Measurements from ENCODE around the gene REELD1. TPM values are rescaled to one million over a fixed set of nuclear protein-coding genes. Genes with fewer than 3 reads are reported as not detected.

Gene REELD1
- total RNA-seq (2022; extraction: Qiagen RNA extraction): 0.05 TPM in 1 of 5 replicates, not detected in the others

DNA sequence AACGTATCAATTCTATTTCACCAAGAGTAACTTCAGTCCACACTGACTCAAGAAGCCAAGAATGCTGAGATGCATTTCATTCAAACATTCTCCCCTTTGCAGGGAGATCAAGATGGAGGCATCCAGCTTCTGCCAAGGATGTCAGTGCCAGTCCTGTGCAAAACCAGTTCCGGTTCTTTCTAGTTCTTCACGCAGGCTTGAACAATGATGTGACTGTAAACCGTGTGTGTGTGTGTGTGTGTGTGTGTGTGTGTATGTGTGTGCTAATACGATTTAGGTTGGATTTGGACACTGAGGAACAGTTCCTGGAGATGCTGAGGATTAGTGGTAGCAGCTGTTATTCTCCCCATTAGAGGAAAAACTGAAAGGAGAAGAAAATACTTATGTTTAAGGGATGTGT, at the start of gene REELD1:
TSS of gene REELD1 (plus strand) at position 301 of the 400 bp plus-strand sequence. CDS start 2,415 bp downstream, outside the sequence.

DNA sequence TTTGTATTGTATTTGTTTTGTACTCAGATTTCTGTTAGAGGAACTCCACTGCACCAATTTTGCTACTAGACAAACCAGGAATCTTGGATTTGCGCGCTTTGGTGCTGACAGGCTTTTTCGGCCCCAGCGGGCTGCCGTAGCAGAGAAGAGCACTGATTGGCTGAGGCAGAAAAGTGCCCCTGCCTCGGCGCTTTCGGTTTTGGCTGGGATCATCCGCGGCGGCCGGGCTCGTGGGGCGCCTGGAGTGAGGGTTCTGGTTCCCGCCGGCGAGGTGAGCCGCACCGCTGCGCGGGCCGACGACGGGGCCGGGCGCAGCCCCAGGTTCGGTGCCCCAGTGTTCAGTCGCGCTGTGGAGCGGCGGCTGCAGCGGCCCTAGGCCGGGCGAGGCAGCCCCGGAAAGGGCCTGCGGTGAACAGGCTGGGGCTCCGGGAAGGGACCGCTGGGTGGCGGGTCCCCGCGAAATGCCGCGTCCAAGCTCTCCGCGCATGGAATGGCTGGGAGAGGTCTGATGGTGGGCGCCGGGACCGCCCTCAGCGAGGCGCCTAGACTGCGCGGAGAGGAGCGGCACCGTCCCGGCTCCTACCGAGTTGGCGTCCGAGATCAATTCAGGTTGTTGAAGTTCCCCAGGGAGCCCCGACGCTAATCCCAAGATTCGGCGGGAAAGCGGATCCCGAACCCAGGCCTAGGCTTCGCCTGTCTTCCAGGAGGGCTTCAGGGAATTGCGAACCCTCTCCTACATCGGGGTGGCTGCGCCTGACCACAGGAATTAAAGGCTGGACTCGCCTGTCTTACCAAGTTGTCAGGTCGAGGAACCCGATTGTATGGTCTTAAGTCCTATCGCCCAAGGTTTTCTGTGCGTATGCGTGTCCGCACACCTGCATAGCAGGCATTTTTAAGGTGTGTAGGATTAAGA, 38.5 kb upstream of the REELD1 start, which contains the start of gene LSM6:
TSS of gene LSM6 (plus strand) at position 178 of the 913 bp plus-strand sequence. CDS start 7,204 bp downstream, outside the sequence.

Other genes starting within 250 kb of the REELD1 start
- 30.4 to 43.7 TPM (median 33.5 TPM) in 5 replicates for gene LSM6, start 38.8 kb upstream of the REELD1 start, total RNA-seq (2022; extraction: Qiagen RNA extraction)